Right kidney (tissue), 9 donors: ENCODE results near the gene IL12RB2.

Experiments used
- DNase-seq: peaks from one replicate; pipeline ENCODE4 v3.0.0-alpha.2; 2016
- long read RNA-seq, 8 donors: transcript quantifications; one replicate each; lab custom pipeline, GENCODE V29; 2026

Gene IL12RB2, protein sequence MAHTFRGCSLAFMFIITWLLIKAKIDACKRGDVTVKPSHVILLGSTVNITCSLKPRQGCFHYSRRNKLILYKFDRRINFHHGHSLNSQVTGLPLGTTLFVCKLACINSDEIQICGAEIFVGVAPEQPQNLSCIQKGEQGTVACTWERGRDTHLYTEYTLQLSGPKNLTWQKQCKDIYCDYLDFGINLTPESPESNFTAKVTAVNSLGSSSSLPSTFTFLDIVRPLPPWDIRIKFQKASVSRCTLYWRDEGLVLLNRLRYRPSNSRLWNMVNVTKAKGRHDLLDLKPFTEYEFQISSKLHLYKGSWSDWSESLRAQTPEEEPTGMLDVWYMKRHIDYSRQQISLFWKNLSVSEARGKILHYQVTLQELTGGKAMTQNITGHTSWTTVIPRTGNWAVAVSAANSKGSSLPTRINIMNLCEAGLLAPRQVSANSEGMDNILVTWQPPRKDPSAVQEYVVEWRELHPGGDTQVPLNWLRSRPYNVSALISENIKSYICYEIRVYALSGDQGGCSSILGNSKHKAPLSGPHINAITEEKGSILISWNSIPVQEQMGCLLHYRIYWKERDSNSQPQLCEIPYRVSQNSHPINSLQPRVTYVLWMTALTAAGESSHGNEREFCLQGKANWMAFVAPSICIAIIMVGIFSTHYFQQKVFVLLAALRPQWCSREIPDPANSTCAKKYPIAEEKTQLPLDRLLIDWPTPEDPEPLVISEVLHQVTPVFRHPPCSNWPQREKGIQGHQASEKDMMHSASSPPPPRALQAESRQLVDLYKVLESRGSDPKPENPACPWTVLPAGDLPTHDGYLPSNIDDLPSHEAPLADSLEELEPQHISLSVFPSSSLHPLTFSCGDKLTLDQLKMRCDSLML
- long read RNA-seq, donor 1, result 0 reads
- long read RNA-seq, donor 2, result 0 reads
- long read RNA-seq, donor 3, result 0 reads
- long read RNA-seq, donor 4, result 0 reads
- long read RNA-seq, donor 5, result 0 reads
- long read RNA-seq, donor 6, result 0 reads
- long read RNA-seq, donor 7, partial matches to known transcripts, result 943 of 1,218 reads
- long read RNA-seq, donor 7, other reads (novel, unspliced or antisense), result 275 of 1,218 reads
- long read RNA-seq, donor 8, result 0 reads

GRCh38 chr1:67307251-67308060 is at the start of gene IL12RB2:
TSS of gene IL12RB2 (plus strand) at chr1:67307873. CDS start at chr1:67320369, 12,496 bp downstream.
- DNase-seq, result peak; percentile 46

DNA sequence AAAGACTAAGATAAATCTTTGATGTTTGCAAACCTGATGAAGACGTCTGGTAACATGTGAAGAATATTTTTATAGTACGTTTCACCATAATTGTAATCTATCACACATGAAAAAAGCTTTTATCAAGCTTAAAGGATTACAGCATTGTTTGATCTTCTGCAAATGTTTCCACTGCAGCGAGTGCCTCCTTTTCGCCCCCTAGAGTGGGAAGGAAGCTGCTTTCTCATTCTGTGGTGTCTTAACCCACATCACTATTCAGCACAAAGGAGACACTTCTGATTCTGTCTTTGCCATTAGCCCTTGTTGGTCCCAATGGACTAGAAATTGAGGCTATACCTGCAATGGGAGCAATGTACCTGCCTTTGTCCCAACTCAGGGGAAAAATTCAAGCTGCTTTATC is 46.0 kb upstream of the IL12RB2 start:
- DNase-seq, result no peak

DNA sequence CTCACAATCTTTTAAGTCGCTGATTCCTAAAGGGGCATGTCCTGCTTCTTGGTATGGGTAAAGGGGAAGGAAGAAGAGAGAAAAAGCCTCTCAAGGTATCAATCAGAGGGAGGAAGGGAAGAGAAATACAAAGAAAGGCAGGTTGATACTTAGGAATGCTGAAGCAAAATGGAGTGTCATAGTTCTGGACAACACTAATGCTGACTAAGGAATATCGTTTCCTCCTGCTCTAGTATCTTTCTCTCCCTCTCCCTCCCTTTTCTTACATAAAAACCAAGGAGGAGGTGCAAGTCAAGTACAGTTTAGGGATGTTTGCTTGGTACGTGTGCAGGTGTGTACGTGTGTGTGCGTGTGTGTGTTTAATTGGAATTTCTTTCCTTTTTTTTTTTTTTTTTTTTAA is 44.9 kb upstream of the IL12RB2 start:
- DNase-seq, result no peak

DNA sequence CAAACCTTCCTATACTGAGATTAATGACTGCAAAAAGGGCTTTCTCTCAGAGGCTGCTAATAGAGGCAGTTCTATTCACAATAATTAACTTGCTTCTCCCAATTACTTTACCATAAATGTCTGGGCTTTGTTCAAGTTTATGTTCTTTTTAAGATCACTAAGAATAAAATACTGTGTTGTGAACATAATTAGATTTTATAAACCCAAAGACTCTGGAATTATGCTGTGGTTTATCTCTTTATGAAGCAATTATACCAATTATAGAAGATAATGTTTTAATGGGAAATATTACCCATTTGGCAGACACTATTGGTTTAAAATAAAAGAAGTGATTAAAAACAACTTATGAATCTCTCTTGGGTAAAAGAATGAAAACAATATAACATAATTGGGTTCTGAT is 43.5 kb upstream of the IL12RB2 start:
- no peak for DNase-seq

- DNase-seq, result no peak
Observed at GRCh38 chr1:67264899-67265298, 42.8 kb upstream of the IL12RB2 start.

GRCh38 chr1:67269061-67269460 is 38.6 kb upstream of the IL12RB2 start:
- no peak for DNase-seq

GRCh38 chr1:67270541-67270940 is 37.1 kb upstream of the IL12RB2 start:
- DNase-seq, result no peak

GRCh38 chr1:67273591-67273990 is 34.1 kb upstream of the IL12RB2 start:
- no peak for DNase-seq

DNA sequence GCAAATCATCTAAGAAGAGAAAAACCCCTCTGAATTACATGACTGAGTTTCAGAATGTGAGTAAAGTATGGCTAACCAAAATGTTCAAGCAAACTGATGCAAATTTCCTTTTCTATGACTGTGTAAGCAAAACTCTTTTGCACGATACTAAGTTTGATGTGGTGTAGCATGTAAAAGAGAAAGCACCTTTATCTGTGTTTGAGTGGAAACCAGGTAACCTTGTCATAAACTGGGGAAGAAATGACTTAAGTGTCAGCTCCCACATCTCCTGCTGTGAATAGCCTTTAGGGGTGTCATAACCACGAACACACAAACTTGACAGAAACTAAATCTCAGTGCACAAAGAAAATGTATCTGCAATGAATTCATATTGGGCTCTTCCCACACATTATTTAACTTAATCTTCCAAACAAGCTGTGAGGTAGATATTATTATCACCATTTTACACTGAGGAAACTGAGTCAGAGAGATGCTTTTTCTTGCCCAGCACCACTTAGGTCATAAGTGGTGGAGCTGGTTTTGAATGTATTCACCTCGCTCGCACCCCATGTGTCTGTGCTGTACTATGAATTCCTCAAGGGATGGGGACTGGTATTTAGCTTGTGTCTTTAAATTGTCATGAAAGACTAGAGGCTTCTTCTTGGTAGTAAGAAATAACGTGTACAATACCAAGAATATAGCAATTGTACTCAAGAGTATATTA is 32.9 kb upstream of the IL12RB2 start:
- DNase-seq, result no peak

DNA sequence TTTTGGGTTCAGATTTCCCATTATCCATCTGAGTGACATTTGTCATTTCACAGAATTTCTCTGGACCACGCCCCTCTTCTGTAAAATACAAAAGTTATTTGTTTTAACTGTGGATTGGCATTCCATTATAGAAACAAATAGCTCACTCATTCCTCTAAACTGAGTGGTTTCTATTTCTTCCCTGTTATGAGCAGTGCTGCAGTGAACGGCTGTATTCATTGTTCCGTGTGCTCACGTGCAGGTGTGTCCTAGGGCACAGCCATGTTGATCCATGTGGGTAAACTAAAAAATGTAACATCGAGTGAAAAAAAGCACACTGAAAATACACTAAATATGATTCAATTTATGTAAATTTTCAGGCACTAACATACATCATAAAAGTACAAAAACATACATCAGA is 27.0 kb upstream of the IL12RB2 start:
- no peak for DNase-seq

DNA sequence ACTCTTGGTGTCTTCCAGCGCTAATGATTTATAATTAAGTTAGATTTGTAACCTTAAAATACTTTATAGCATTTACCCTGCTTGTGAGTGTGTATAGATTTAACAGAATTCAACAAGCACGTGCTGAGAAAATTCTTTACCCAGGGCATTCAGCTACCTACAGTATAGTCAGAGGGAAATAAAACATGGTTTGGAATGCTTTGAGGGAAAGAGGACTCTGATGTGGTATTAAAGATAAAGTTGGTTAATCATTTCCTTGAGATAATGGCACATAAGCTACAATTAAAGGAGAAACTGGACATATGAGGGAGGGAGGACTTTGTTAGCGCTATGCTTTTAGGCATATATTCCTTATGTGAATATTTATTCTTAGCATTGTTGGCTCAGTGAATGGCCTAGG is 26.4 kb upstream of the IL12RB2 start:
- no peak for DNase-seq

DNA sequence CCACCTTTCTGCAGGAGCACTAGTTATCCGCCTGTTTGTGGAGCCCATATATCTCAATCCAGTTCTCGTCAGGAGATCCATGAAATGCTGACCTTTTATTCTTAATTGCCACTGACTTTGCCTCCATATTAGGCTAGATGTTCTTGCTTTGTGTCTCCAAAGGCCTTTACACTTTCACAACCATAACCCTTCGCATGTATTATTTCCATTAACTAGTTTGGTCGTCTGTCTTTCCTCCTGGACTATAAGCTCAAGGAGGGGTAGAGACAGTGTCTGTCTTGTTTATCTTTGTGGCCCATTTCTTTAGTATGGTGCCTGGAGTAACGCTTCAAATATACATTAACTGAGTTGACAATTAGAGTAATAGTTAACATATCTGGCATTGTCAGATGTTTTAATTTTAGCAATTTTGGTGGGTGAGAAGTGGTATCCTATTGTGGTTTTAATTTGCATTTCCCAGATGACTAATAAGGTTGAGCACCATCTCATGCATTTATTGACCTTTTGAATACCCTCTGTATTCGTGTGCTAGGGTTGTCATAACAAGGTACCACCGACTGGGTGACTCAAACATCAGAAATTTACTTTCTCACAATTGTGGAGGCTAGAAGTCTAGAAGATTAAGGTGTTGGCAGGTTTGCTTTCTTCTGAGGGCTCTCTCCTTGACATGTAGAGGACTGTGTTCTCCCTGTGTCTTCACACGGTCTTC is 21.7 kb upstream of the IL12RB2 start:
- DNase-seq, result no peak

GRCh38 chr1:67290236-67290635 is 17.4 kb upstream of the IL12RB2 start:
- DNase-seq, result no peak

- no peak for DNase-seq
Observed at GRCh38 chr1:67294836-67295617, 12.6 kb upstream of the IL12RB2 start.

DNA sequence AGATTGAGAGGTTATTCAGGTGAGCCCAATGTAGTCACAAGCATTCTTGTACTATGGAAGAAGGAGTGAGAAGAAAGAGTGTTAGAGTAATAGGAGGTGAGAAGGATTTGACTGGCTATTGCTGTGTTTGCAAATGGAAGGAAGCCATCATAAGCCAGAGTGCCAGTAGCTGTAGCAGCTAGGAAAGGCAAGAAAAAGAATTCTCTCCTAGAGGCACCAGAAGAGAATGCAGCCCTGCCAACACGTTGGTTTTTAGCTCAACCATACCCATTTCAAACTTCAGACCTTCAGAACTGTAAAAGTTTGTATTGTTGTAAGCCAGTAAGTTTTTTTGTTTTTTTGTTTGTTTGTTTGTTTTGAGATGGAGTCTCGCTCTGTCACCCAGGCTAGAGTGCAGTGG is 8.9 kb upstream of the IL12RB2 start:
- no peak for DNase-seq

- no peak for DNase-seq
Observed at GRCh38 chr1:67299296-67299695, 8.4 kb upstream of the IL12RB2 start.

- DNase-seq, result no peak
Observed at GRCh38 chr1:67300561-67300960, 7.1 kb upstream of the IL12RB2 start.

DNA sequence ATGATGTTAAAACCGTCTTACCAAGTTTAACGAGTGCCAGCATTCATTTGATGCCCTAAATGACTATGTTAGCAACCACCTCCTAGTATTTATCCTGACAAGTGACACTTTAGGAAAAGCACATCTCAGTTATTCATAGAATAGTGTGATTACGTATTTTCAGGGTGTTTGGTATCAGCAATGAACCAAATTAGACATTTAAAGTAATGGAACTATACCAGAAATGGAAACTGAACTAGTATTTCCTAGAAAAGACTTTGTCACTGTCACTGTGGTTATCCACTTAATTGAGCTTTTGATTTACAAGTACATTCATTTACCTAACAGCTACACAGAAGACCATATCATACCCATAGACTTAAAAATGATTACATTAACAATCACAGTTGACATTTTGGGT is 3.6 kb upstream of the IL12RB2 start:
- DNase-seq, result no peak

GRCh38 chr1:67306547-67306946 is 1.1 kb upstream of the IL12RB2 start:
- no peak for DNase-seq

DNA sequence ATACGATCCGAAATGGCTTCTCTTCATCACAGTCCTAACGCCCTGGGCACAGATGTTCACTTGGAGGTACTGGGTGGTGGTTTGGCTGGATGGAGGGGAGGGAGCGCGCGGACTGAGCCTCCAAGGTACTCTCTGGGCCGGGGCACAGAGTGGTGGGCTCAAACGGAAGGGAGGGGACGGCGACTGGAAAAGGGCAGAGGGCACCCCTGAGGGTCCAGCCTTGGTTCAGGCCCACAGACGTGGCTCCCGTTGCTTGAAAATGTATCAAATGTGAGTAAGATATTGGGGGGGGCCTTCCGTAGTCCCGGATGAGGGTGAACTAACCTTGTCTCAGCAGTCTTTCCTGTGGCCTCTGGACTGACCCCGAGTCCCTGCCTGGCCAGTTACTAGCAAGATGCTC is 463 bp downstream of the IL12RB2 start:
- no peak for DNase-seq
